SK-N-SH treated with all-trans-retinoic acid at 6 μM for 48 hours (cell line): ENCODE measurements around the gene PCID2.
"Not testable (repeated sequence)": the region's sequence is repeated elsewhere in the genome, so short reads cannot be mapped to it uniquely, and the experiment has no call there.

Source experiments
- ATAC-seq: fragments of 200-7000 bp; cut with Tn5 transposase; 3 replicates; pipeline ENCODE4 v1.9.1; 2020; ENCODE audit warnings: mild to moderate bottlenecking, moderate library complexity
- ARNTL ChIP-seq: fragments of 450-650 bp; formaldehyde crosslinking; IDR thresholded peaks from 2 replicates; pipeline ENCODE4 v1.5.0; 2020; ENCODE audit warnings: low read depth, mild to moderate bottlenecking, moderate library complexity, borderline replicate concordance
- CSDC2 ChIP-seq: fragments of 250-450 bp; sonication (Bioruptor Pico); IDR thresholded peaks from 2 replicates; pipeline ENCODE4 v1.5.0; 2020; ENCODE audit warnings: mild to moderate bottlenecking, moderate library complexity
- ESRRG ChIP-seq: fragments of 250-450 bp; sonication (Bioruptor Pico); IDR thresholded peaks from 2 replicates; pipeline ENCODE4 v1.6.1; 2021; ENCODE audit warnings: mild to moderate bottlenecking
- GLIS3 ChIP-seq: fragments of 250-450 bp; sonication (Bioruptor Pico); IDR thresholded peaks from 2 replicates; pipeline ENCODE4 v1.5.0; 2020; ENCODE audit warnings: mild to moderate bottlenecking, moderate library complexity
- OSR1 ChIP-seq: fragments of 250-450 bp; sonication (Bioruptor Pico); IDR thresholded peaks from 2 replicates; pipeline ENCODE4 v1.8.0; 2022; ENCODE audit warnings: moderate library complexity, mild to moderate bottlenecking, inconsistent platforms
- RARB ChIP-seq: fragments of 250-450 bp; sonication (Bioruptor Pico); IDR thresholded peaks from 2 replicates; pipeline ENCODE4 v1.8.0; 2021; ENCODE audit warnings: mild to moderate bottlenecking, moderate library complexity
- SNAI2 ChIP-seq: fragments of 250-450 bp; sonication (Bioruptor Pico); IDR thresholded peaks from 2 replicates; pipeline ENCODE4 v1.5.0; 2020; ENCODE audit warnings: mild to moderate bottlenecking, moderate library complexity
- TCF4 ChIP-seq: fragments of 250-450 bp; sonication (Bioruptor Pico); IDR thresholded peaks from 2 replicates; pipeline ENCODE4 v1.8.0; 2021; ENCODE audit warnings: mild to moderate bottlenecking, moderate library complexity, borderline replicate concordance
- ZFP3 ChIP-seq: fragments of 250-450 bp; sonication (Bioruptor Pico); IDR thresholded peaks from 2 replicates; pipeline ENCODE4 v1.5.0; 2020; ENCODE audit warnings: mild to moderate bottlenecking, moderate library complexity
- ZNF70 ChIP-seq: fragments of 450-650 bp; formaldehyde crosslinking; IDR thresholded peaks from 2 replicates; pipeline ENCODE4 v1.5.0; 2020; ENCODE audit warnings: mild to moderate bottlenecking, moderate library complexity
- TF ChIP-seq, protein P1 (sequence below): fragments of 250-450 bp; sonication (Bioruptor Pico); IDR thresholded peaks from 2 replicates; pipeline ENCODE4 v1.5.1; 2021; ENCODE audit warnings: mild to moderate bottlenecking, moderate library complexity
- TF ChIP-seq, protein P2 (sequence below): fragments of 250-450 bp; sonication (Bioruptor Pico); IDR thresholded peaks from 2 replicates; pipeline ENCODE4 v1.5.0; 2020; ENCODE audit warnings: mild to moderate bottlenecking, moderate library complexity
- TF ChIP-seq, protein P3 (sequence below): fragments of 250-450 bp; sonication (Bioruptor Pico); IDR thresholded peaks from 2 replicates; pipeline ENCODE4 v1.8.0; 2021; ENCODE audit warnings: low read depth, mild to moderate bottlenecking, moderate library complexity, borderline replicate concordance
- TF ChIP-seq, protein P4 (sequence below): fragments of 250-450 bp; sonication (Bioruptor Pico); IDR thresholded peaks from 2 replicates; pipeline ENCODE4 v1.8.0; 2020; ENCODE audit warnings: mild to moderate bottlenecking, moderate library complexity, borderline replicate concordance

PCID2 gene

DNA sequence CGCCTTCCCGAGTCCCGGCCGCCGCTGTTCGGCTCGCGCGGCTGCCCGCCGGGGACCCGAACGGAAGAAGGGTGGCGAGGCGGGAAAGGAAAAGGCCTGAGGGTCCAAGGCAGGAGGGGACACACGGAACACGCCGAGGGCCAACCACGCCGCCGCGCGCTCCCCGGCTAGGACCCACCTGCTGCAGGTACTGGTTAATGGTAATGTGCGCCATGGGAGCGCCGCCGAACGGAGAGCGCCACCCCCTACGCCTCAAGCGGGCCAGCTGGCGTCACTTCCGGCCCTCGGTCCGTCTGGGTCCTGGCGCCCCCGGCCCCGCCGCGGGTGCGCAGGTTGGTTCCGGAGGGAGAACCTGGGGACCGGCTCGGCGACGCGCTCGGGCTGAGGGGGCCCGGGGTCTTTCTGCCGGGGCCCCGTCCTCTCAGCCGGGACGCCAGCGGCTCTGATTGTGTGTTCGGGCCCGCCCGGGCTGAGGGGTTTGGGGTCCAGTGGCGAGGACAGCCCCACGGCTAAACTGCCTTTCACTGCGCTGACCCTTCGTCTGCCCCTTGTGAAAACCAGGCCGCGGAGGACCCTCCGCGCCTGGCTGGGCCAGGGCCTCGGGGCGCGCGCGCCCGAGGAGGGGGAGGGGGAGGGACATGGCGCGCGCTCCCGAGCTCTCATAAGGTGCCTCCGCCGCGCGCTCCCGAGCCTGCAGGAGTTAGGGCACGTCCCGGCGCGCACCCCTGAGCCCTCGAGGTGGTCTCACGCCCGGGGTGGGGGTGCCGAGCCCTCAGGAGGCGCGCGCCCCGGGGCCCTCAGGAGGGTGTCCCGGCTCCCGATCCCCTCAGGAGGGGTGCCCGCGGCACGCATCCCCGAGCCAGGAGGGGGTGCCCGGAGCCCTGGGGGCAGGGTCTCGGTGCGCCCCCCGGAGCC lies at the start of gene PCID2:
Gene PCID2, minus strand, starts transcription at position 249 of the 915 bp plus-strand sequence. Its CDS starts 35 bp downstream, at position 214.
- peak; percentile 87 for ATAC-seq

DNA sequence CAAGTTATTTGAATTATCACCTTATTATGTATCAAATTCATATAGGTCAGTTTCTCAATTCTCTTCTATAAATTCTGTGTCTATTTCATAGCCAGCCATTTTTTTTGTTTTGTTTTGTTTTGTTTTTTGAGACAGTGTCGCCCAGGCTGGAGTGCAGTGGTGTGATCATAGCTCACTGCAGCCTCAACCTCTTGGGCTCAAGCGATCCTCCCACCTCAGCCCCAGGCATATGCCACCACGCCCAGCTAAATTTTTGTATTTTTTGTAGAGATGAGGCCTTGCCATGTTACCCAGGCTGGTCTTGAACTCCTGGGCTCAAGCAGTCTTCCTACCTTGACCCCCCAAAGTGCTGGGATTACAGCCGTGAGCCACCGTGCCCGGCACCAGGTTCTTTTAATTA lies 49.4 kb upstream of the PCID2 start:
- not testable (repeated sequence) for ATAC-seq

More for the DNA sequence above, at the start of gene PCID2:
- TF ChIP-seq TCF4 (CRISPR knock-in tag) (peak; percentile 45; the same call in 1 of the 2 replicates), ZFP3 (CRISPR knock-in tag) (peak; percentile 79), GLIS3 (CRISPR knock-in tag) (peak; percentile 17; the same call in 1 of the 2 replicates), SNAI2 (peak; percentile 57; the same call in 1 of the 2 replicates), ZNF70 (CRISPR knock-in tag) (no peak), RARB (CRISPR knock-in tag) (peak; percentile 17; the same call in 1 of the 2 replicates), CSDC2 (CRISPR knock-in tag) (peak; percentile 85; the same call in 1 of the 2 replicates)
- TF ChIP-seq, protein P1, sequence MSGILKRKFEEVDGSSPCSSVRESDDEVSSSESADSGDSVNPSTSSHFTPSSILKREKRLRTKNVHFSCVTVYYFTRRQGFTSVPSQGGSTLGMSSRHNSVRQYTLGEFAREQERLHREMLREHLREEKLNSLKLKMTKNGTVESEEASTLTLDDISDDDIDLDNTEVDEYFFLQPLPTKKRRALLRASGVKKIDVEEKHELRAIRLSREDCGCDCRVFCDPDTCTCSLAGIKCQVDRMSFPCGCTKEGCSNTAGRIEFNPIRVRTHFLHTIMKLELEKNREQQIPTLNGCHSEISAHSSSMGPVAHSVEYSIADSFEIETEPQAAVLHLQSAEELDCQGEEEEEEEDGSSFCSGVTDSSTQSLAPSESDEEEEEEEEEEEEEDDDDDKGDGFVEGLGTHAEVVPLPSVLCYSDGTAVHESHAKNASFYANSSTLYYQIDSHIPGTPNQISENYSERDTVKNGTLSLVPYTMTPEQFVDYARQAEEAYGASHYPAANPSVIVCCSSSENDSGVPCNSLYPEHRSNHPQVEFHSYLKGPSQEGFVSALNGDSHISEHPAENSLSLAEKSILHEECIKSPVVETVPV (CRISPR knock-in tag) = no peak
- TF ChIP-seq, protein P2, sequence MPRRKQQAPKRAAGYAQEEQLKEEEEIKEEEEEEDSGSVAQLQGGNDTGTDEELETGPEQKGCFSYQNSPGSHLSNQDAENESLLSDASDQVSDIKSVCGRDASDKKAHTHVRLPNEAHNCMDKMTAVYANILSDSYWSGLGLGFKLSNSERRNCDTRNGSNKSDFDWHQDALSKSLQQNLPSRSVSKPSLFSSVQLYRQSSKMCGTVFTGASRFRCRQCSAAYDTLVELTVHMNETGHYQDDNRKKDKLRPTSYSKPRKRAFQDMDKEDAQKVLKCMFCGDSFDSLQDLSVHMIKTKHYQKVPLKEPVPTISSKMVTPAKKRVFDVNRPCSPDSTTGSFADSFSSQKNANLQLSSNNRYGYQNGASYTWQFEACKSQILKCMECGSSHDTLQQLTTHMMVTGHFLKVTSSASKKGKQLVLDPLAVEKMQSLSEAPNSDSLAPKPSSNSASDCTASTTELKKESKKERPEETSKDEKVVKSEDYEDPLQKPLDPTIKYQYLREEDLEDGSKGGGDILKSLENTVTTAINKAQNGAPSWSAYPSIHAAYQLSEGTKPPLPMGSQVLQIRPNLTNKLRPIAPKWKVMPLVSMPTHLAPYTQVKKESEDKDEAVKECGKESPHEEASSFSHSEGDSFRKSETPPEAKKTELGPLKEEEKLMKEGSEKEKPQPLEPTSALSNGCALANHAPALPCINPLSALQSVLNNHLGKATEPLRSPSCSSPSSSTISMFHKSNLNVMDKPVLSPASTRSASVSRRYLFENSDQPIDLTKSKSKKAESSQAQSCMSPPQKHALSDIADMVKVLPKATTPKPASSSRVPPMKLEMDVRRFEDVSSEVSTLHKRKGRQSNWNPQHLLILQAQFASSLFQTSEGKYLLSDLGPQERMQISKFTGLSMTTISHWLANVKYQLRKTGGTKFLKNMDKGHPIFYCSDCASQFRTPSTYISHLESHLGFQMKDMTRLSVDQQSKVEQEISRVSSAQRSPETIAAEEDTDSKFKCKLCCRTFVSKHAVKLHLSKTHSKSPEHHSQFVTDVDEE = peak; percentile 88
- TF ChIP-seq, protein P3, sequence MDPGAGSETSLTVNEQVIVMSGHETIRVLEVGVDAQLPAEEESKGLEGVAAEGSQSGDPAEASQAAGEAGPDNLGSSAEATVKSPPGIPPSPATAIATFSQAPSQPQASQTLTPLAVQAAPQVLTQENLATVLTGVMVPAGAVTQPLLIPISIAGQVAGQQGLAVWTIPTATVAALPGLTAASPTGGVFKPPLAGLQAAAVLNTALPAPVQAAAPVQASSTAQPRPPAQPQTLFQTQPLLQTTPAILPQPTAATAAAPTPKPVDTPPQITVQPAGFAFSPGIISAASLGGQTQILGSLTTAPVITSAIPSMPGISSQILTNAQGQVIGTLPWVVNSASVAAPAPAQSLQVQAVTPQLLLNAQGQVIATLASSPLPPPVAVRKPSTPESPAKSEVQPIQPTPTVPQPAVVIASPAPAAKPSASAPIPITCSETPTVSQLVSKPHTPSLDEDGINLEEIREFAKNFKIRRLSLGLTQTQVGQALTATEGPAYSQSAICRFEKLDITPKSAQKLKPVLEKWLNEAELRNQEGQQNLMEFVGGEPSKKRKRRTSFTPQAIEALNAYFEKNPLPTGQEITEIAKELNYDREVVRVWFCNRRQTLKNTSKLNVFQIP (CRISPR knock-in tag) = peak; percentile 17; the same call in 1 of the 2 replicates
- TF ChIP-seq, protein P4, sequence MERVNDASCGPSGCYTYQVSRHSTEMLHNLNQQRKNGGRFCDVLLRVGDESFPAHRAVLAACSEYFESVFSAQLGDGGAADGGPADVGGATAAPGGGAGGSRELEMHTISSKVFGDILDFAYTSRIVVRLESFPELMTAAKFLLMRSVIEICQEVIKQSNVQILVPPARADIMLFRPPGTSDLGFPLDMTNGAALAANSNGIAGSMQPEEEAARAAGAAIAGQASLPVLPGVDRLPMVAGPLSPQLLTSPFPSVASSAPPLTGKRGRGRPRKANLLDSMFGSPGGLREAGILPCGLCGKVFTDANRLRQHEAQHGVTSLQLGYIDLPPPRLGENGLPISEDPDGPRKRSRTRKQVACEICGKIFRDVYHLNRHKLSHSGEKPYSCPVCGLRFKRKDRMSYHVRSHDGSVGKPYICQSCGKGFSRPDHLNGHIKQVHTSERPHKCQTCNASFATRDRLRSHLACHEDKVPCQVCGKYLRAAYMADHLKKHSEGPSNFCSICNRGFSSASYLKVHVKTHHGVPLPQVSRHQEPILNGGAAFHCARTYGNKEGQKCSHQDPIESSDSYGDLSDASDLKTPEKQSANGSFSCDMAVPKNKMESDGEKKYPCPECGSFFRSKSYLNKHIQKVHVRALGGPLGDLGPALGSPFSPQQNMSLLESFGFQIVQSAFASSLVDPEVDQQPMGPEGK (CRISPR knock-in tag) = no peak

DNA sequence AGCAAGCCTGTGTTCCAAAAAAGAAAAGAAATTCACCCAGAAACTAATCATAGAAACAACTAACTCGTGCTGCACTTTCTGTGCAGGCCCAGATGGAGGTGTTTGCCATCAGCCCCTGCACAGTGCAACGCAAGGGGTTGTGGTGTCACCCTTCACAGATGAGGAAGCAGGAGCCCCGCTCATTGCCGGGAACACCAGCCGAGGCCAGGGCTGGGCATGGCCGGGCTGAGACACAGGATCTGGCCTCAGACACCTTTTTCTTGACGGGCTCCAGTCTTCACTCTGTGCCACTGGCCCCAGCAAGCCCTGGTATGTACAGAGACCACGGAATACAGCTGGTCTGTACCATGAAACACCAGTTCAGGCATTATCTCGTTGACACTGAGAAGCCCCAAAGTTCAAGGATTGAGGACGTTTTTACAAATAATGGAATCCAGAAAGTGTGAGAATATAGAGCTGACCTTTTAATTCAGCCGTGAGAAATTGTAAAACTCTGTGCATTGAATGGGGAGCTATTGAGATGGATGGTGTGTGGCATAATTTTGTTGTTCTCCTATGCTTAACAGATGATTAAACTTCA lies 44.1 kb upstream of the PCID2 start:
- TF ChIP-seq ZNF70 (CRISPR knock-in tag) = no peak
- no peak for TF ChIP-seq ARNTL (CRISPR knock-in tag)
- TF ChIP-seq CSDC2 (CRISPR knock-in tag) = no peak
- TF ChIP-seq ZFP3 (CRISPR knock-in tag) = no peak
- TF ChIP-seq OSR1 (CRISPR knock-in tag) = no peak
- no peak for TF ChIP-seq ESRRG
- TF ChIP-seq, protein P2 = no peak
- TF ChIP-seq, all 23 proteins: peak for 0
- ATAC-seq = no peak
